ENCODE data around the gene VPS4B.

VPS4B gene

GRCh38 chr18:63348508-63349136 is 73.7 kb downstream of the VPS4B start:
- H3K27ac ChIP-seq (ENCODE audit: extremely low read depth, low read depth, low read length): no peak overlapping the region
- POLR2A ChIA-PET: no interaction called here
- H3K4me1 ChIP-seq (ENCODE audit: control insufficient read depth, insufficient read depth, low read length): no peaks in the 10 kb centered on the region
- no peaks in the 10 kb centered on the region for H3K9me3 ChIP-seq (ENCODE audit: control insufficient read depth, insufficient read depth, low read depth, low read length)
- TF ChIP-seq ZNF239 (tag by site-specific recombination; IDR thresholded peaks at IDR 0.05) (no peak), ZNF571 (tag by site-specific recombination; IDR thresholded peaks at IDR 0.05) (no peak), ZBTB20 (tag by site-specific recombination; IDR thresholded peaks at IDR 0.05) (no peak), REPIN1 (tag by site-specific recombination; IDR thresholded peaks at IDR 0.05; ENCODE audit: low read depth) (no peak), ATF2 (tag by site-specific recombination; IDR thresholded peaks at IDR 0.05; ENCODE audit: low read depth) (no peak), SP2 (tag by site-specific recombination; IDR thresholded peaks at IDR 0.05) (no peak), TSHZ1 (tag by site-specific recombination; IDR thresholded peaks at IDR 0.05; ENCODE audit: borderline replicate concordance) (no peak), ZFP37 (tag by site-specific recombination; IDR thresholded peaks at IDR 0.05) (no peak), ZNF473 (tag by site-specific recombination; IDR thresholded peaks at IDR 0.05) (no peak), BCL6B (tag by site-specific recombination; IDR thresholded peaks at IDR 0.05) (no peak), ZSCAN23 (tag by site-specific recombination; IDR thresholded peaks at IDR 0.05) (no peak), ZNF404 (tag by site-specific recombination; IDR thresholded peaks at IDR 0.05) (no peak)
- CTCF ChIA-PET: interaction anchor here (1.2 to 1.9 kb wide), 2 partner anchors 9 to 332 kb away, joined by 3 to 10 read pairs; no protein-coding TSS in a partner anchor
- H3K36me3 ChIP-seq (ENCODE audit: control insufficient read depth in 2 of 2, insufficient read depth in 1 of 2, low read length in 2 of 2): peaks cover 72 to 76% of the 10 kb centered on the region in 2 experiments
- no peak overlapping the region for H3K4me3 ChIP-seq (ENCODE audit: low read depth, low read length)

GRCh38 chr18:63346480-63347183 is 75.6 kb downstream of the VPS4B start:
- no peaks in the 10 kb centered on the region for H3K4me1 ChIP-seq (ENCODE audit: control insufficient read depth, insufficient read depth, low read length)
- ChIA-PET POLR2A (no interaction called here), CTCF (interaction anchor here (0.9 to 1.2 kb wide), 3 partner anchors 23 to 171 kb away, joined by 3 to 4 read pairs (median 3); no protein-coding TSS in a partner anchor)
- H3K9me3 ChIP-seq (ENCODE audit: control insufficient read depth, insufficient read depth, low read depth, low read length): no peaks in the 10 kb centered on the region
- no peak overlapping the region for H3K4me3 ChIP-seq (ENCODE audit: low read depth, low read length)
- peaks cover 75 to 77% of the 10 kb centered on the region in 2 experiments for H3K36me3 ChIP-seq (ENCODE audit: control insufficient read depth in 2 of 2, insufficient read depth in 1 of 2, low read length in 2 of 2)
- no peak overlapping the region for H3K27ac ChIP-seq (ENCODE audit: extremely low read depth, low read depth, low read length)
- TF ChIP-seq, protein P1, sequence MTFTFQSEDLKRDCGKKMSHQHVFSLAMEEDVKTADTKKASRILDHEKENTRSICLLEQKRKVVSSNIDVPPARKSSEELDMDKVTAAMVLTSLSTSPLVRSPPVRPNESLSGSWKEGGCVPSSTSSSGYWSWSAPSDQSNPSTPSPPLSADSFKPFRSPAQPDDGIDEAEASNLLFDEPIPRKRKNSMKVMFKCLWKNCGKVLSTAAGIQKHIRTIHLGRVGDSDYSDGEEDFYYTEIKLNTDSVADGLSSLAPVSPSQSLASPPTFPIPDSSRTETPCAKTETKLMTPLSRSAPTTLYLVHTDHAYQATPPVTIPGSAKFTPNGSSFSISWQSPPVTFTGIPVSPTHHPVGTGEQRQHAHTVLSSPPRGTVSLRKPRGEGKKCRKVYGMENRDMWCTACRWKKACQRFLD (tag by site-specific recombination; IDR thresholded peaks at IDR 0.05): no peak
- TF ChIP-seq ZNF19 (tag by site-specific recombination; IDR thresholded peaks at IDR 0.05; ENCODE audit: low read depth) (no peak), ZBTB10 (tag by site-specific recombination; IDR thresholded peaks at IDR 0.05) (no peak), ZBTB1 (tag by site-specific recombination; IDR thresholded peaks at IDR 0.05) (no peak), ZNF214 (tag by site-specific recombination; IDR thresholded peaks at IDR 0.05; ENCODE audit: borderline replicate concordance) (no peak), ZNF133 (tag by site-specific recombination; IDR thresholded peaks at IDR 0.05) (no peak), ZNF335 (tag by site-specific recombination; conservative IDR thresholded peaks at IDR 0.05) (no peak), ZFP3 (tag by site-specific recombination; IDR thresholded peaks at IDR 0.05; ENCODE audit: low read depth) (no peak), ZNF132 (tag by site-specific recombination; IDR thresholded peaks at IDR 0.05; ENCODE audit: borderline replicate concordance) (no peak), ZNF514 (tag by site-specific recombination; IDR thresholded peaks at IDR 0.05) (no peak)
- TF ChIP-seq, protein P2, sequence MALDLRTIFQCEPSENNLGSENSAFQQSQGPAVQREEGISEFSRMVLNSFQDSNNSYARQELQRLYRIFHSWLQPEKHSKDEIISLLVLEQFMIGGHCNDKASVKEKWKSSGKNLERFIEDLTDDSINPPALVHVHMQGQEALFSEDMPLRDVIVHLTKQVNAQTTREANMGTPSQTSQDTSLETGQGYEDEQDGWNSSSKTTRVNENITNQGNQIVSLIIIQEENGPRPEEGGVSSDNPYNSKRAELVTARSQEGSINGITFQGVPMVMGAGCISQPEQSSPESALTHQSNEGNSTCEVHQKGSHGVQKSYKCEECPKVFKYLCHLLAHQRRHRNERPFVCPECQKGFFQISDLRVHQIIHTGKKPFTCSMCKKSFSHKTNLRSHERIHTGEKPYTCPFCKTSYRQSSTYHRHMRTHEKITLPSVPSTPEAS (tag by site-specific recombination; IDR thresholded peaks at IDR 0.05): no peak

All from HEK293 (cell line).